Fibroblast of mammary gland (primary cell): ENCODE data around the gene PRSS58.

Source experiments
- DNase-seq: peaks from one replicate; pipeline ENCODE4 v3.0.0-alpha.2; 2010; ENCODE audit warnings: low read depth
- H3K4me3 ChIP-seq: 2 replicates; pipeline ENCODE4 v1.5.1; 2011; ENCODE audit warnings: low read depth, mild to moderate bottlenecking, low read length, moderate library complexity; ENCODE audit not compliant: control insufficient read depth
- CTCF ChIP-seq: conservative IDR thresholded peaks from 2 replicates; pipeline ENCODE4 v1.5.1; 2011; ENCODE audit warnings: low read depth, low read length, inconsistent platforms; ENCODE audit not compliant: control insufficient read depth, insufficient read depth

The PRSS58 gene

DNA sequence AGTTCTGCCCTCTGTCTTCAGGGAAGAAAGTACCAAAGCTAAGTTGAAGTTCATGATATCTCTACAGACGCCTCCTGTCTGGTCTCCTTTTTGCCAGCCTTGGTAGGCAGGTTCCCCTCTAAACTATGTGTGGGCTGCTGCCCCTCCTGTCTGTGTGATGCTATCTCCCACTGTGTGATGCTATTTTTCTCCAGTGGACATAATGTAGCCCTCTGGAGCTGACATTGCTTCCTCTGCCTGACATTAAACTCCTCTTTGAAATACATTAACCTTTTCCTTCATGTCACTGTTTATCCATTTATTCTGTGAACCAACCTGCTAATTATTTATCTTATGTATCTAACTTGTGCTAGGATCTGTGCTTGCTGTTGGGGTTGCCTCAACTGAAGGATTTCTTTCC, at the start of gene PRSS58:
Gene PRSS58 (minus strand): TSS at position 101 of the 400 bp plus-strand sequence. CDS start 351 bp downstream, outside the sequence.
- TF ChIP-seq CTCF: no peak
- no peak within 1 kb of the TSS for H3K4me3 ChIP-seq
- no peak for DNase-seq

DNA sequence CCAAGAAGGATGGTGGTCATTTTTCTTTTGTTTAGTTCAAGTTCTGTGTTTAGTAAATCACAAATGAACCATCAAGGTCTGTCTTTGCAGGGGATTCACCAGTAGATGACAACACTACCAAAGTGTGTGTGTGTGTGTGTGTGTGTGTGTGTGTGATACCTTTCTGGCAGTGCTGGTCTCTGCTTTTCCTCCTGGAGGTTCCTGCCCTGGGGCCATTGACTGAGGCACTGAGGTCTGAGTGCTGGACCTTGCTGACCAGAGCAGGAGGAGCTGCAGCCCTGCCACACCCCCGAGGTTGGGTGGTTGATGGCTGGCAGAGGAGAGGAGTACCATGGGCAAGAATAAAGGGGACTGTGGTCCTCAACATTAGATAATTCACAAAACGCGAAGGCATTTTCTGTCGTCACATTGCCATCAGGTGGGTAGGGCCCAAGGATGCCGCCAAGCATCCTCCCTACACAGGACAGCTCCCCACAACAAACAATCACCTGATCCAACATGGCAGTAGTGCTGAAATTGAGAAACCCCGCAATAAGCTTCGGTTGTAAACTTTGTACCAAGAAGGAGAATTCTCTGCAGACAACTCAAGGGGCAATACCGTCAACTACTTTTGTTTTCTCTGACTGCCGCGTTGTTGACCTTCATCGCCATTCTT, 49.5 kb upstream of the PRSS58 start:
- no peak for DNase-seq
- H3K4me3 ChIP-seq: no peak overlapping the region
- TF ChIP-seq CTCF: no peak

GRCh38 chr7:142303650-142304049, 45.8 kb upstream of the PRSS58 start:
- peak; percentile 28 for DNase-seq
- no peak overlapping the region for H3K4me3 ChIP-seq
- TF ChIP-seq CTCF: peak; percentile 28

GRCh38 chr7:142301923-142302550, 44.2 kb upstream of the PRSS58 start:
- peak; percentile 31 for DNase-seq
- no peak overlapping the region for H3K4me3 ChIP-seq
- TF ChIP-seq CTCF: peak; percentile 70

DNA sequence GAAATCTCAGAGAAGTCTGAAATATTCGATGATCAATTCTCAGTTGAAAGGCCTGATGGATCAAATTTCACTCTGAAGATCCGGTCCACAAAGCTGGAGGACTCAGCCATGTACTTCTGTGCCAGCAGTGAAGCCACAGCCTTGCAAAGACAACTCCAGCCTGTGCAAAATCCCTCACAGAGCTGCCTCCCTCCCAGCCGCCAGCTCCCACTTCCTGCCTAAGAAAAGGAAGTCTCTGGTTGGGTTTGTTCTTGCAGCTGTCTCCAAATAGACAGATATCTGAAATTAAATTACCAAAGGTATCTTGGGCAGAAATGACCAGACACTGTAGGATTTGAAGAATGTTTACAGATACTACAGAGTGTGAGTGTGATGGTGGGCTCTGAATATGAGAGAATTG, 43.4 kb upstream of the PRSS58 start:
- TF ChIP-seq CTCF: no peak
- peak; percentile 2 for DNase-seq
- no peak overlapping the region for H3K4me3 ChIP-seq

DNA sequence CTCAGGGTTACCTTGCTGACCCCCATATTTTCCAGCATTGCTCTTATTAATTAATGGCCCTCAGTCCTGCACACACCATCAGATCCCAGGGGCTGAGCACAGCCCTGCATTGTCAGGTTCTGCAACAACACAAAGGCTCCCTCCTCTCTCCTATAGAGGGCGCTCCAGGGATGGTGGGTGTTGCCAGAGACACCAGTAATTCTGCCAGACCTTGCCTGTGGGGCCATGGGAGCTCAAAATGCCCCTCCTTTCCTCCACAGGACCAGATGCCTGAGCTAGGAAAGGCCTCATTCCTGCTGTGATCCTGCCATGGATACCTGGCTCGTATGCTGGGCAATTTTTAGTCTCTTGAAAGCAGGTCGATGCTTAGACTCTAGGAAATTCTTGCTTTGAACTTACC, 42.8 kb upstream of the PRSS58 start:
- no peak overlapping the region for H3K4me3 ChIP-seq
- DNase-seq: peak; percentile 2

More for the DNA sequence above, 42.8 kb upstream of the PRSS58 start:
- TF ChIP-seq CTCF: peak; percentile 32
